HG02870 (cell line): Measurements from ENCODE around the gene ATG16L1.
"Not testable (repeated sequence)": the region's sequence is repeated elsewhere in the genome, so short reads cannot be mapped to it uniquely, and the experiment has no call there.

ENCODE experiments used
- ATAC-seq: cut with Tn5 transposase; IDR thresholded peaks from one replicate; pipeline ENCODE4 v1.9.1; 2021; ENCODE audit warnings: mild to moderate bottlenecking, moderate library complexity; ENCODE audit not compliant: unreplicated experiment

Gene ATG16L1

DNA sequence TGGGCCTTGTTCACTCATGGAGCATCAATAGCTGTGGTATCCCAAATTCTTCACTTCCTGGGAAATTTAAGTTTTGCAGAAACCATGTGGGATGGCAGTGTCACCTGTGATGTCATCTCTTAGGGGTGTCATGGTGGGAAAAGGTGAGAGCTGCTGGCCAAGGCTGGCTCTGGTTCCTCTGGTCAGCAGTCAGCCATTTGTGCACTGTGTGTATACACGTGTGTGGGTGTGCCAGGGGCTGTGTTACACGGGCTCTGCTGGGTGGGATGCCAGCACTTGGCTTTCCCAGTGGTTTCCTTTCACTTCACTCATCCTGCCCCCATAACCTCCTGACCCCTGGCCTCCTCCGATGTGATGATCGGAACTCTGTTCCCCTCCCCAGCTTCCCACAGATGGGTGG lies 77.4 kb downstream of the ATG16L1 start:
- no peak for ATAC-seq

DNA sequence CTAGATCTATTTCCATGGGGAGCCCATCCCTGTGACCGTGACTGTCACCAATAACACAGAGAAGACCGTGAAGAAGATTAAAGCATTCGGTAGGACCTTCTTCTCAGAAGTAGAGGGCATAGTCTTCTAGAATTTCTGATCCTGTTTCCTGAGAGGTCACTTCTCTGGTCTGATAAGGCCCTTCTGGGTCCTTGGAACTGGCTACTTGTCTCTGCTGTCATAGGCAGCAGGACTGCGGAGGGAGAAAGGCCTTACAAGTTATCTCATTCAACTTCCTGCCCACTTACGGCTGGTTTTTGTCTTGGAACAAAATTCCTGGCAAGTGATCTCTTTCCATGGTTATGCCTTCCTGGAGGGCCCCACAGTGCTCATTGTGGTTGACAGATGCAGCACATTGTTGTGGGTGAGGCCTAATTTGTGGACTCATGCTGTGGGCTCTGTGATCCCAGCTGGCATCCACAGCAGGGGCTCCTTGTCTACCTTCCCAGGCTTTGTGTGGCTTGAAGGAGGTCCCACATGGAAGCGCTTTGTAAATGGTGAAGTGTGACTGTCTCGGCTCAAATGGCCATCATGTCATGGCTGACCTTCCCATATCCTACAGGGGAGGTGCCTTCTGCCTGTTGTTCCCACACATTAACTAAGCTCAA lies 78.1 kb downstream of the ATG16L1 start:
- no peak for ATAC-seq

DNA sequence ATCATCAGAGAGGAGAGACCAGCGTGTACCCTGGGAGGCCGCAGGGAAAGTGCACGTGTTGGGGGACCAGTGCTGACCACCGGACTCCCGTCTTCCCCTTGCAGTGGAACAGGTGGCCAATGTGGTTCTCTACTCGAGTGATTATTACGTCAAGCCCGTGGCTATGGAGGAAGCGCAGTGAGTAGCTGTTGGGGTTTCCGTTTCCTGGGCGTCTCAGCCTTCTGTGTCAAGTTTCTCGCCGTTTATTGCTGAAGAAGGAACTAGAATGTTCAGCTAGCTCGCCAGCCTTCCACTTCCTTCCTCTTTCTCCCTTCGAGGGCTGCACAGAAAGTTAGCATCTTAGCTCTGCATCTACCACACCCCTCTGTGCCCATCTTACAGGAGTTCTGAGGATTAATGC lies 80.1 kb downstream of the ATG16L1 start:
- ATAC-seq = peak; percentile 86

DNA sequence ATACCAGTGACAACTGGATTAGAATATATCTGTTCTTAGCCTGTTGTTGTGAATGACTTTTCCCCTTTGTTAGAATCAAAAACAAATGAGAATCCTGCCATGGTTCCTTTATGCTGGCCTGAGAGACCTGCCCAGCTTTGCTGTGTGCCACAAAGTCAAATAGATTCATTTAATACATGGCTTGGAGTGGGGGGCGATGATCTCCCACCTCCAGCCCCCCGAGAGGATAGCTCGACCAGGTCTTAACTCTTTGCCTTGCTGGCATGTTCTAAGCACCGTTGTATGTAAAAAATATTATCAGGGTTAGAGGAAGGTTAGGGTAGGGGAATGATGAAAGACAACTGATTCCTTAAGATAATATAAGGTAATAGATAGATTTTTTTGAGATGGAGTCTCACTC lies 80.7 kb downstream of the ATG16L1 start:
- no peak for ATAC-seq

DNA sequence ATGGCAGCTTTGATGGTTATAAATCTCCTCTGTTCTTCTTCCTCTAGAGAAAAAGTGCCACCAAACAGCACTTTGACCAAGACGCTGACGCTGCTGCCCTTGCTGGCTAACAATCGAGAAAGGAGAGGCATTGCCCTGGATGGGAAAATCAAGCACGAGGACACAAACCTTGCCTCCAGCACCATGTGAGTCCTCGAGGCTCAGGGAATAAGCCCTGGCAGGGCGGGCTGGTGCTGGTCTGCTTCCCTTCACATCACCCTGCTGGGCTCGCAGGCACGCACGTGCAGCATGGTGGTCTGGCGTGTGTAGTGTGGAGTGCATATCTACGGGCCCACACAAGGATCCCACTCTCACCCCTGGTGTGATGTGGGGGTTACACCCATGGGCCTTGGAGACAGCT lies 83.4 kb downstream of the ATG16L1 start:
- no peak for ATAC-seq

DNA sequence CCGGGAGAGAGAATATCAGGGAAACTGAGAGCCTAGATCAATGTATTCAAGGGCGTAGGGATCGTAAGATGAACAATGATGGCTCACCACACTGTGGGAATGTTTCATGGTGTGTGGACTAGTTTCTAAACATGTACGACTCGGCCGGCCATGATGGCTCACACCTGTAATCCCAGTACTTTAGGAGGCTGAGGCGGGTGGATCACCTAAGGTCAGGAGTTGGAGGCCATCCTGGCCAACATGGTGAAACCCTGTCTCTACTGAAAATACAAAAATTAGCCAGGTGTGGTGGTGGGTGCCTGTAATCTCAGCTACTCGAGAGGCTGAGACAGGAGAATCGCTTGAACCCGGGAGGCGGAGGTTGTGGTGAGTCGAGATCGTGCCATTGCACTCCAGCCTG lies 84.6 kb downstream of the ATG16L1 start:
- not testable (repeated sequence) for ATAC-seq

DNA sequence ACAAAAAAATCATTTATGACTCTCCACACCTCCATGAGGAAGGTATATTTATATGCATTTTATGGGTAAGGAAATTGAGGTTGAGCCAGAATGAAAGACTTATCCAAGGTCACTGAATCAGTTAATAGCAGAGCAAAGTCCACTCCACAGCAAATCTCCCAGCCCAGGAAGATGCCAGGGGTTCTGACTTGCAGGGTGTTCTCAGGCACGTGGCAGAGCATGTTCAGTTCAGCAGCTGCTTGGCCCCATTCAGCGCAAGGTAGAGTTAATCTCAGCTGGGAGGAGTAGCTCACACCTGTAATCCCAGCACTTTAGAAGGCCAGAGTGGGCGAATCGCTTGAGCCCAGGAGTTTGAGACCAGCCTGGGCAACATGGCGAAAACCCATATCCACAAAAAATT lies 85.1 kb downstream of the ATG16L1 start:
- ATAC-seq = no peak

DNA sequence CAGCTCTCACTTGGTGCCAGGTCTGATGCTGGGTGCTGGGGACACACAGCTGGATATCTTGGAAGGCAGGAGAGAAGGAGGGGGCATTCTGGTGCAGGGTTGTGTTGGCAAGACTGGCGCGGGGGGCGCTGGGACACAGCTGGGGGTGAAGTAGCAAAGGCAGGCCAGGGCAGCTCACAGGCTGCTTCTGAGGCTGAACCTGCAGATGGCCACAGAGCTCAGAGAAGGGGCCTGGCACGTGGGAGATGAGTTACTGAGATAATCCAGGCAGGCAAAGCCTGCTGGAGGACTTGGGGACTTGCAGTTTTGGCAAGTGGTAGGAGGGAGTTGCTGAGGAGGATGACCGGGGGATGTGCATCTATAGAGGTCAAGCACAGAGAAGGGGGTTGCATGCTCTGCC lies 86.6 kb downstream of the ATG16L1 start:
- no peak for ATAC-seq

DNA sequence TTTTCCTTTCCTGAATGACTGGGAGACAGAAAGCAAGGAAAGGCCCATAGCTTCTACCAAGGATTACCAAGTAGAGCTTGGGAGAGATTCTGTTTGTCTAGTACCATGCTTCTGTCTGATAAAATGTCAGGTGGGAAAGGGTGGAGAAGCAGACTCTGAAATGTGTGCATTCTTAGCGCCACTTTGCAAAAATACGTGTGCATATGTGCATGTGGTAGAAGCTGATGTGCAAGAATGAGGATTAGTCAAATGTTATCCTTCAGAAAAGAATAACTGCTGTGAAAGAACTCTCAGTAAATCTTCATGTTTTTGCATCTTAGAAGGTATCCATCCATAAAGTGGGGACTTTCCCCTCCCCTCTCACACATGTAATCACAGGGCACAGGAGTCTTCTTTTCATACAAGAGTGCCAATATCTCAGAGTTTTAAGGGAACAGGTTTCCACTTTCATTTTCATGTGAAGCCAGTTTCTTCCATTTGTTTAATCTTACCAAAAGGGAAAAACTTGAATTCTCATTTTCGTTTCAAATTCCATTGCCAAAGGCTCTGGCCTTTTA lies 87.4 kb downstream of the ATG16L1 start:
- no peak for ATAC-seq

DNA sequence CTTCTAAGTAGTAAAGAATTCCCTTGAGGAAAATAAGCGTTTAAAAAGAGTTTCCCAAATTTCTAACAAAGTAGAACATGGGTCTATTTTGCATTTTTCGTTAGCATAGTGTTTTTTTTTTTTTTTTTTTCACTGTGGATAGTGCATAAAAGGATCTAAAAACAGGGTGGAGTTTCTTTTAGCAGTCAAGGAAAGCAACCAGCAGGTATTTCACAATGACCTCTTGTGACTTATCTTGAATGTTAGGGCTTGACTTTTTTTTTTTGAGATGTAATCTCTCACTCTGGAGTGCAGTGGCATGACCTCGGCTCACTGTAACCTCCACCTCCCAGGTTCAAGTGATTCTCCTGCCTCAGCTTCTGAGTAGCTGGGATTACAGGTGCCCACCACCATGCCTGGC lies 88.0 kb downstream of the ATG16L1 start:
- no peak for ATAC-seq

DNA sequence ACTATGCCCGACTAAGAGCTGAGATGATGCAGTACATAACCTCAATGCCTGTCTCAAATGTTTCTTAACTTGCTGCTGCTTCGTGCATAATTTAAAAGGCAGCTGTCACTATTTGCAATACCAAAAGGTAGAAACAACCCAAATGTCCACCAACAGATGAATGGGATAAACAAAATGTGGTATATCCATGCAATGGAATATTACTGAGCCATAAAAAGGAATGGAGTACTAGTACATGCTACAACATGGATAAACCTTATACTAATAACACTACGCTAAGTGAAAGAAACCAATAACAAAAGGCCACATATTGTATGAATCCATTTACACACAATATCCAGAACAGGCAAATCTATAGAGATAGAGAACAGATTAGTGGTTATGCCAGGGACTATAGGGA lies 89.8 kb downstream of the ATG16L1 start:
- ATAC-seq = no peak

DNA sequence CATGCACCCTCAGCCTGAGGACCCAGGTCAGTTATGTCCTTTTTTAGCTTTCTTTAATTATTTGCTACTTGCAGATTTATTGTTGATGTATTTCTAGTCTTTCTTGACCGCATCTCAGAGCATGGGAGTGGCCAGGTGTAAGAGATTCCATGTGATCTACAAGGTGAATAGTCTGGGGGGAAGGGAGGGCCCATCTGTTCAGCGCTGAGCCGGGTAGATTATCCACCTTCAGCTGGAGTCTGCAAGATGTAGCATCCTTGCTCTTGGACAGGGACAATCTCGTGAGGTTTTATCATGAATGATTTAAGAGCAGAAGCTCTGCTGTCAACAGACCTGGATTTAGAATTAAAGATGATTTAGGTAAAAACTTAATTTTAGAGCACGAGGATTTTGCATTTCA lies 90.8 kb downstream of the ATG16L1 start:
- ATAC-seq = no peak

DNA sequence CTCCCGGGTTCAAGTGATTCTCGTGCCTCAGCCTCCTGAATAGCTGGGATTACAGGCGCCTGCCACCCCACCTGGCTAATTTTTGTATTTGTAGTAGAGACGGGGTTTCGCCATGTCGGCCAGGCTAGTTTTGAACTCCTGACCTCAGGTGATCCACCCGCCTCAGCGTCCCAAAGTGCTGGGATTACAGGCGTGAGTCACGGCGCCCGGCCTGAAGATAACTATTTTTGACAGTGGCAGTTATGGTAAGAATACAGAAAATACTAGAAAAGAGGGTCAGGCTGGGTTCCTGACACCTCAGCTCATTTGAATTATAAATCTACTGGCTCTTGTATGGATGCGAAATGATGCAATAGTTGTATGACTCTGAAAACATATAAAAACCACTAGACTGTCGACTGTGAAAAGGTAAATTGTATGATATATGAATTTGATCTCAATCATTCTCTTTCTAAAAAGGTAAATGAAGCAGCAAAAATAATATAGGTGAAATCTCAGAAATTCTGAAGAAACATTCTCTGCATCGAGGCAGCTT lies 91.8 kb downstream of the ATG16L1 start:
- ATAC-seq = no peak
